Mucosa of rectum (tissue), 2 donors: ENCODE data around the gene PPP1R12B.
A peak's percentile ranks its signal among the peaks of the same experiment; 100 is the strongest.
"Not testable (repeated sequence)": the region's sequence is repeated elsewhere in the genome, so short reads cannot be mapped to it uniquely, and the experiment has no call there.

Experiments
- H3K27ac ChIP-seq, 2 donors: one replicate each; pipeline ENCODE4 v1.7.0; 2013; ENCODE audit warnings: inconsistent platforms in 2 of 2, low read depth in 2 of 2, low read length in 2 of 2
- H3K27me3 ChIP-seq, 2 donors: one replicate each; pipeline ENCODE4 v1.7.0; 2013; ENCODE audit warnings: low read length in 2 of 2; ENCODE audit not compliant: control insufficient read depth in 2 of 2, insufficient read depth in 2 of 2
- H3K36me3 ChIP-seq, 2 donors: one replicate each; pipeline ENCODE4 v1.7.0; 2013; ENCODE audit warnings: low read length in 2 of 2; ENCODE audit not compliant: control insufficient read depth in 2 of 2, insufficient read depth in 2 of 2
- H3K4me1 ChIP-seq, 2 donors: one replicate each; pipeline ENCODE4 v1.7.0; 2013; ENCODE audit warnings: low read length in 2 of 2, mild to moderate bottlenecking in 1 of 2; ENCODE audit not compliant: control insufficient read depth in 2 of 2, insufficient read depth in 2 of 2
- H3K4me3 ChIP-seq, 2 donors: one replicate each; pipeline ENCODE4 v1.7.0; 2013; ENCODE audit warnings: low read length in 2 of 2
- H3K9ac ChIP-seq, 2 donors: one replicate each; pipeline ENCODE4 v1.7.0; 2013; ENCODE audit warnings: low read length in 2 of 2, low read depth in 1 of 2, mild to moderate bottlenecking in 1 of 2
- H3K9me3 ChIP-seq, 2 donors: one replicate each; pipeline ENCODE4 v1.7.0; 2013; ENCODE audit warnings: low read length in 2 of 2; ENCODE audit not compliant: control insufficient read depth in 2 of 2
- donor health status: healthy.
- donor health status: Normal muscosa, but diverticular disease.

Gene PPP1R12B

GRCh38 chr1:202632241-202632640 lies 283.7 kb downstream of the PPP1R12B start:
- H3K27ac ChIP-seq: no peak overlapping the region

DNA sequence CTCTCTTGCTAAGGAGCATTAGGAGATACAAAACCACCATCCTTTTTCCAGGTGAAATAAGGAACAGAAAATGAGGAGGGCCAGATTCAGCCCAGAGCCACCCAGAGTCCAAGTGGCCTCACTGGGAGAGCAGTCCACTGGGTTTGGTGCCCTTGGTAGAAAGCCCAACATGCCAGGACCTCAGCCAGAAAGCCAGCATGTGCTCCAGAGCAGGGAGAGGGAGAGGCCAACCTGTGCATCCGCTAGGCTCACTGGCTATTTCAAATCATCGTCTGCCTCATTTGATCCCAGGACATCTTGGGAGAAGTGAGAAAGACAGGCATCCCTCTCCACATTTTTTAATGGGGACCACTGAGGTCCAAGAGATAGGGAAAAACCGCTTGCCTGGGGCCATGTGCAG lies 287.7 kb downstream of the PPP1R12B start:
- H3K9ac ChIP-seq, H3K9me3 ChIP-seq, H3K27ac ChIP-seq, H3K4me3 ChIP-seq, H3K36me3 ChIP-seq, H3K27me3 ChIP-seq: not testable (repeated sequence)
- H3K4me1 ChIP-seq: peaks cover 13 to 14% of the 10 kb centered on the region in 2 donors

More at GRCh38 chr1:202632241-202632640, 283.7 kb downstream of the PPP1R12B start:
- Histone ChIP-seq H3K4me1 (peaks cover 0 to 3% of the 10 kb centered on the region in 2 donors), H3K36me3 (no peaks in the 10 kb centered on the region), H3K9ac (no peak overlapping the region), H3K27me3 (peaks cover 0 to 5% of the 10 kb centered on the region in 2 donors), H3K9me3 (no peaks in the 10 kb centered on the region), H3K4me3 (no peak overlapping the region)

DNA sequence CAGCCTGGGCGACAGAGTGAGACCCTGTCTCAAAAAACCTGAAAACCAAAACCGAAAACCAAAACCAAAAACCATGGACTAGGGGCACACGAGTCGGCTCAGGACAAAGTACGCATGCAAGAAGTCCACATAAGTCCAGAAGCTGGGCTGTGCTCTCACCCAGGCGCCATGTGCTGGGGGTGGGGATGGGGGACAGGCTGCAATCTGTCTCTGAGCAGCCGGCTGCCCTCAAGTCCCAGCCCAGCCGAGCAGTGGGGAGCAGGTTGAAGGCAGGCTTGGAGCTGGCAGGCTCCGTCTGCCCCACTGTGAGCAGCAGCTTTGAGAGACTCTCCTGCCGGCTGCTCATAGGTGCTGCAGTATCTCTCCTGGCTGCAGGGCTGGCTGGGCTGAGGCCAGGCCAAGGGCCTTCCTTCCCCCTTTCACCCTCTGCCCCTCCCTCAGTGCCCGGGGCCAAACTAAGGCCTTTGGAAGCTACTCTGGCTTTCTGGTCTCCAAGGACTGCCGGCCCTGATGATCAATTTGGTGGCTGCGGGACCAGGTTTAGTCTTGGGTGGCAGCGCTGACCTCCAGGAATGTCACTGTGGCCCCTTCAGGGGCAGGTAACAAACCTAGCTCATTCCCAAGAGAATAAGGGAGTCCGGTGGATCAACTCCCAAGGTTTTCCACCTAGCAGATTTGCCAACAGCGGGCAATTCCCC lies 289.0 kb downstream of the PPP1R12B start:
- H3K27ac ChIP-seq, H3K36me3 ChIP-seq, H3K9me3 ChIP-seq, H3K9ac ChIP-seq, H3K4me3 ChIP-seq, H3K27me3 ChIP-seq: not testable (repeated sequence)
- H3K4me1 ChIP-seq: peaks cover 14 to 16% of the 10 kb centered on the region in 2 donors

GRCh38 chr1:202638019-202638700 lies 289.7 kb downstream of the PPP1R12B start:
- H3K9me3 ChIP-seq: no peaks in the 10 kb centered on the region
- H3K36me3 ChIP-seq: no peaks in the 10 kb centered on the region
- no peak overlapping the region for H3K4me3 ChIP-seq
- H3K27ac ChIP-seq: peak overlapping the region in 1 of 2 donors; percentile 48
- H3K9ac ChIP-seq: no peak overlapping the region
- peaks cover 18 to 19% of the 10 kb centered on the region in 2 donors for H3K4me1 ChIP-seq
- H3K27me3 ChIP-seq: peaks cover 9 to 10% of the 10 kb centered on the region in 2 donors

- Histone ChIP-seq H3K27me3 (peaks cover 11% of the 10 kb centered on the region in 2 donors), H3K4me1 (peaks cover 18 to 19% of the 10 kb centered on the region in 2 donors), H3K27ac (peak overlapping the region in 1 of 2 donors; percentile 9)
- not testable (repeated sequence) for H3K36me3 ChIP-seq, H3K9me3 ChIP-seq, H3K9ac ChIP-seq, H3K4me3 ChIP-seq
Measured at GRCh38 chr1:202638701-202639305, 290.3 kb downstream of the PPP1R12B start.

DNA sequence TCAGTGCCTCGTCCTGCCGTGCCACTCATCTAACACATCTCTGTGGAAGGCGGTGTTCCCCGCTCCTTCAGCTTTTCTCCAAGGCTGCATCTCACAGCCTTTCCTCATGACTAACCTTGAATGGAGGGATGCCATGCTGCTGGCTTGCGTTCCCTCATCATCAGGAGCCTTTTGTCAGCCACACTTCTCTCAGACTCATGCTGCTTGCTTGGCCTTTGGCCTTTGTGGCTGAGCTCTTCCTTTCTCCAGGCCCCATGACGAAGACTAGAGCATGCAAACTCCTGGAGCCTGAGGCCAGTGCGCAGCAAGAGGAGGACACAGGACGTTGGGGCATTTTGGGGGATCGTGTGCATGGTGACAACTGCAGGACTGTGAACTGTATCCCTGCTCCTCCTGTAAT lies 291.0 kb downstream of the PPP1R12B start:
- Histone ChIP-seq H3K4me1 (peaks cover 18 to 19% of the 10 kb centered on the region in 2 donors), H3K36me3 (no peaks in the 10 kb centered on the region), H3K4me3 (no peak overlapping the region), H3K27me3 (peaks cover 17 to 18% of the 10 kb centered on the region in 2 donors), H3K9me3 (no peaks in the 10 kb centered on the region), H3K27ac (no peak overlapping the region), H3K9ac (no peak overlapping the region)

DNA sequence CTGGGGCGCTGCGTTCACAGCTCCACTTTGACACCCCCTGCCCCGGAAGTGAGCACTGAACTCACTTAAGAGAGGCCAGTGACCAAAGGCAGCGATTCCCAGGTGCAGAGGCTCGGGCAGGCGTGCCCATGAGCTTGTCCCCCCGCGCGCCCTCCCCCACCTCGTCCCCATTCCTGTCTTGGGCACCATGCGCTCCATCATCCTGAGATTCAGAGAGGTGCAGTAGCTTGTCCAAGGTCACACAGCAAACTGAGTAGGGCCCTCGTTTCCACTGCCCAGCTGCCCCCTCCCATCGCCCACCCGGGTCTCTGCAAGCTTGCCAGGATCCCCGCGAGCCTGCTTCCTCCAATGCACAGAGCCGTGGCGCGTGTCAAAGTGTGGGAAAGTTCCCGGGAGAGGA lies 293.7 kb downstream of the PPP1R12B start:
- H3K36me3 ChIP-seq: no peaks in the 10 kb centered on the region
- peaks cover 18 to 19% of the 10 kb centered on the region in 2 donors for H3K4me1 ChIP-seq
- H3K27ac ChIP-seq: no peak overlapping the region
- no peak overlapping the region for H3K9ac ChIP-seq
- peaks cover 13 to 24% of the 10 kb centered on the region in 2 donors for H3K27me3 ChIP-seq
- H3K4me3 ChIP-seq: peak overlapping the region; percentile 41 to 43
- no peaks in the 10 kb centered on the region for H3K9me3 ChIP-seq
